NCI-H2196 treated with DMSO at 0.1 percent for 48 hours (cell line): ENCODE results near the gene MAPRE3.
"Not testable (repeated sequence)": the region's sequence is repeated elsewhere in the genome, so short reads cannot be mapped to it uniquely, and the experiment has no call there.

ENCODE experiments used
- DNase-seq: peaks from one replicate; lab custom pipeline; 2025; ENCODE audit not compliant: unreplicated experiment; lab: John Stamatoyannopoulos, UW

MAPRE3 gene

DNA sequence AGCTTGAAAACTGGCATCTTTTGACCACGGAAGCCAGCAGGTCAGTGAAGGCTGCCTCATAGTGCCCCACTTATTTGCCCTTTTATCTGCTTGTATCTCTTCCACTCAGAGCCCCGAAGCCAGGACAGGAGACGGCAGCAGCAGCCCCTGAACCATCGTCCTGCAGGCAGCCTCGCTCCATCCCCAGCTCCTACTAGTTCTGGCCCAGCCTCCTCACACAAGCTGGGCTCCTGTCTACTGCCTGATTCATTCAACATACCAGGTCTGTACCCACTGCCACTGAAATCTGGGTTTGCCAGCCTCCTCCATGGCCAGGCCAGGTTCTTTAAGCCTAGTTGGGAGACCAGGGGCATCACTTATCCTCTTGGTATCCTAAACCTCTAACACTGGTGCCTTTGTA lies 96.9 kb downstream of the MAPRE3 start:
- DNase-seq, result no peak

DNA sequence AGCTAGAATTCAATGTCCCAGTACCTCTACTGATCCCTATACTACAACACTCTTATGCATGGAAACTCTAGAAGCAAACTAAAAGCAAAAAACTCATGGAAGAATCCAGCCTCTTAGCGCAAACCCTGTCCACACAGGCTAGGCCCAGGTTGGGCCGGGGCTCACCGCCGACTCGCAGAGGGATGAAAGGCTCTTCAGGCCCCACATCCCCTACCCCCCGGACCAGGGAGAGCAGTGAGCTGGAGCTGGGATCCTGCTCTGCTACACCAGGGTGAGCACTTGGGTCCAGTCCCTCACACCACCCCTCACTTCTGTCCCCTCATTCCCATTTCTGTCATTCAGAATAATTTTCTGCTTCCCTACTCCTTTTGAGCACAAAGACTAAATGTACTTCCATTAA lies 99.0 kb downstream of the MAPRE3 start:
- DNase-seq, result no peak

DNA sequence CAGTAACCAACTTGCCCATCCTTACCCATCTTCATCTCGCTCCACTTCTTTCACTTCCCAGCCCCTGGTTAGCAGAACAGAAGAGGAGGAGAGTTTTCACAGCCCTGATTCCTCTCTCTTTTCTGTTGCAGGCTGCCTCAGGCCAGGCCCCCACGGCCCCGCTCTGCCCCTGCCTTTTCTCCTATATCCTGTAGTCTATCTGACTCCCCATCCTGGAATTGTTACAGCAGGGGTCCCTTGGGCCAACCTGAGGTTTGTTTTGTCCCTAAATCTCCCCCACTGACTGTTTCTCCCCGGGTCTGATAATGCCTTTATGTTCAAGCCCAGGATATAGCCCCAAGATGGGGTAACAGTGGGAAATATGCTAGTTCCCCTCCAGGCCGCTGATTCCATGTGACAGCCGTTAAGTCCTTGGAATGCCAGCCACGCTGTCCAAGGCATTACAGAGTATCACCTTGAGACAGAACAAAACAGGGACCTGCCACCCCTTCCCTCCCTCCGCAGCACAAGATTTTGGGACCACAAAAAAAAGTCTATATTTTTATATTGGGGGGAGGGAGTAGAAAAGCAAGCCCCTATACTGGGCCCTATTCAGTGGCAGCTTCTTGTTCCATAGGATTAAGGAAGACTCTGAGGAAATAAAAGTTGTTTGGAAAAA lies 99.7 kb downstream of the MAPRE3 start:
- no peak for DNase-seq

DNA sequence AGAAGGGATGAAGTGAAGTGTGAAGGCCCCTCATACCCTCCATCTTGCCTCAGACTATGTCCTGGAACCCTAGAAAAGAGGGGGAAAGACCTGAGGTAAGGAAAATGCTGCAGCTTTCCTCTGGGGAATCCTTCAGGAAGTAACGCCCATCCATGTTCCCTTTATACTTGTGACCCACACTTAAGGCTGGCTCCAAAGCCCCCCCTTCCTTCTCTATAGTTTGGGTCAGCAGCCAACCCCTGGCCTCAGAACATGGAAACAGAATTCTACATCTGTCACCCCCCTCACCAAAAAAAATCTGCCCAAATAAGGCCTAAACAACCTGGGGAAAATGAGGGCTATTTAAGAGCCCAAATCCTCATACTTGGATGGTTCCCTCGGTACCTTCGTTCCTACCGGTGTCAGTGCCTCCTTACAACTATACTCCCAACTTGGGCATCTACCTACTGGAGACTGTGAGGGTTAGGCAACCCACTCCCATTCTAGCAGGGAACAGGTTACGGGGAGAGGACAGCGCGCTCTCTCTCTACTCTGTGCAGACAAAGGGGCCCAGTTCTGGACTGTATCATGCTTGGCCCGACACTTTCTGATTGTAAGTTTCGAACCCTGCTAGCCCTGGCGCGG lies 100.3 kb downstream of the MAPRE3 start:
- no peak for DNase-seq

DNA sequence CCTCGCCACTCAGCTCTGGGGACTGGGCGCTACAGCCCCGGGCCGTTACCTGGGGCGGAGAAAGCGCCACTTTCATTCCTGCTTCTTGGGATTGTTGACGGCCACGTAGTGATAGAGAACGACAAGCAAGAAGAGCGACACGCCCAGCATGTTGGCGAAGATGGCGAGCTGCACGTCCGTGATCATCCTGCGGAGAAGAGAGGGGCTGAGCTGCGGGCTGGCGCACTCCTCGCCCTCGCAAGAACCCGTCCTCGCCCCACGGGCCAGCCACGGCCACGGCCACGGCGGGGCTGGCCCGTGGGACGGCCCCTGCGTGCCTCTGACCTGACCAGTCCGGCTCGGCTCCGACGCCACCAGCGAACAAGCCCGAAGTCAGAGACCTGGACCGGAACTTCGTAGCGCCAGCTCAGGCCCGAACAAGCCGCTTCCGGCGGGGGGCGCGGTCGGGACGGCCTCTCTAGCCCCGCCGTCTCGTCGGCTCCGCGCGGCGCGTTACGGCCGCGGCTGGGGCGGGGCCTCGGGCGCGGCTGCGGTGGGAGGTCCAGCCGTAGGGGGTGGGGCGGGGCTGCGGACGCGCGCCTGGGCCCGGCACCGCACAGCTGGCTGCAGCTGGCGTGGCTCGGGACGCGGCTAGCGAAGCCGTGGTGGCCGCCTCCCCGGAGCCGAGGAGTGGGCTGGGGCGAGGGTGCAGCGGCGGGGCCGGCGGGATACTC lies 101.0 kb downstream of the MAPRE3 start, which contains the start of gene OST4:
TSS of gene OST4 (minus strand) at position 378 of the 713 bp plus-strand sequence.
- peak; percentile 80 for DNase-seq

DNA sequence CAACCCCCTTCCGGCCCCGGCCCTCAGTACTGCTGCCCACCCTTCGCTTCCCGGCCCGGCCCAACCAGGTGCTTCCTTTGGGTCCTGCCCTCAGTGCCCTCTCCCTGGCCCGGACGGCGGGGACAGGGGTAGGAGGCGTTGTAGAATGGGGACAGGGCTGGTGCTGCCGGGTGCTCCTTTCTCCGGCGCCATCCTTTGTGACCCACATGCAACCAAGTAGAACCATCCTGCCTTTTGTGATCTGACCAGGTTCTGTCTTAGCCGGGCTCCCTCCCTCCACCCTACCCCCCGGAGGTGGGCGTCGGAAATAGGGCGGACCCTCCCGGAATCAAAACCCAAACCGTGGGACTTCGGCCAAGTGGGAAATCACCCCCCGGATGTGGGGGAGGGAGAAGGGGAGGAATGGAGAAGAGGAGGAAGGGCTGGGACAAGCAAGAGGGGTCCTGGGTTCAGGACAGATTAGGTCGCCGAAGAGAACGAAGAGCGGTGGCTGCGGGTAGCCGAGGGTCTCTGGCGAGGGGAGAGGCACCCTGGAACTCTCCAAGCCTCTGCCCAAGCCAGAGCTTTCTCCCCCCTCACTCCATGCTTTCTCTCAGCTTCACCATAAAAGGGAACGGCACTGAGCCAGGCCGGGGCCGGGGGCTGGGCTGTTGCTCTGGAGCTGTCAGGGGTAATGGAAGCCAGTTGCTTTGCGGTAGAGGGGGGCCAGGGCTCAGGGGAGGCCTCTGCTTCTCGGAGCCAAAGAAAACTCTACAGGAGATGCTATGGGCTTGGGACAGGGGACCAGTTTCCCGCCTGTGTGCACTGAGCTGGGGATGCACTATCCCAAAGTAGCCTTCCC lies 101.8 kb downstream of the MAPRE3 start:
- no peak for DNase-seq

DNA sequence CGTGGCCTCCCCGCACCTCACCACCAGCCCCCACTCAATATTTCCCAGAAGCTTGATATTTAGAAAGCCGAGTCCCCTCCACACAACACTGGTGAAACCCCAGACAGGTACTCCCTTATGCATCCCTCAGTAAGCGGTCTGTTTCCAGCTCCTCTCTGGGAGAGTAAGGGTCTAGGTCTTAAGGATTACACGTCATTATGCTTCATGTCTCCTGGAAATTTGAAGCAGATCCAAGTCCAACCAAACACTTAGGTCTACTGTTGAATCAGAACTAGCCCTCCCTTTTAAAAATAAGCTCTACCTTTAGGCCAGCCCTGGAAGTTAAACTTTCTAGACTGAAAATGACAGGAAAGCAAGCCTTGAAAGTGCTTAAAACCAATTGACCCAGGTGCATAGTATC lies 102.5 kb downstream of the MAPRE3 start:
- DNase-seq, result no peak

DNA sequence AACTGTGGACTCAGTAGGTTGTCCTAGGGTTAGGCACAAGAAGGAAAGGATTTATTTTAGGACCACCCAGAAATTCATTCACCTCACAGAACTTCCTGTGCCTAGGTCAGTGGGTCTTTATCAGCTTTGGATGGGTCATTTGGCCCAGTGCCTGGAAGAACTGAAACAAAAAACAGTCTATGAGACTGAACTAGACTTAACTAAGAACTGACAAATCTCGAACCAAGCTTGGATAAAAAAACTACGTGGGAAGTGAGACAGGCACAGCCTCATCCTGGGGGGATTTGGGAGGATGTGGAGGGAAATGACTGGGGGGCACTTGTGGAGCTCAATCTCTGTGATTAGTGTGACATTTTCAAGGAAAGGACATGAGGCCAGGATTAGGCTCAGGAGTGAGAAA lies 103.3 kb downstream of the MAPRE3 start:
- no peak for DNase-seq

DNA sequence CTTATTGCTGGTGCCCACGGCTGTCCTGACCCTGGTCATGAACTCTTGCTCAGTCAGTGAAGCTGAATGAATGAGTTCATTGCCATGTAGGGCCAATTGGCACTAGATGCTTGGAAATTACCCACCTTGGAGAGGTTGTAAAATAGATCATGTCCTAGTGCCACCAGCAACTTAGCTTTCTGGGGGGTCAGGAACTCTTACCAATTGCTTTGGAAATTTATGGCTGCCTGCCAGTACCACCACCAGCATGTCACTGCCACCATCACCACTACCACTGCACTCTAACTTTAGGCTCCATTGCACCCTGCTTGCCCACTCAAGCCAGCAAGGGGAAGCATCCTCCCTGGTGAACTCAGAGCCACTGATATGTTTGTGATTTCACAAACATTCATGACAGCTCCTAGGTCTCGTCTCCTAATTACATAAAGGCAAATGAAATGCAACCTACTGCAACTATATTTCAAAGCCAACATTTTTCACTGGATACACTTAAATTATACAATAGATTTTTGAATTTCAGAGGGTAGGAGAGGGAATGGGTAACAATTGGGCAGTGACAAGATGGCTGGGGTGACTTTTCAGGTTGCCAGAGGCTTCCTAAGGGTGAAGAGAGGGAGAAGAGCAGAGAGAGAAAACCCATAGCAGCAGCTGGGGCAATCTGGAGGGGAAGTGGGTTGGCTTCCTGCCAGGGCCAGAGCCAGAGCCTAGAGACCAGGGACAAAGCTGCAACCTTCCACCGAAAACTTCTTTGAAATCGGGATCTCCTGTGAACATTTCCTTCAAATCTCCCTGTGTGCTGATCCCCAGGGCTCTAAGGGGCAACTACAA lies 104.5 kb downstream of the MAPRE3 start:
- DNase-seq, result peak; percentile 8

DNA sequence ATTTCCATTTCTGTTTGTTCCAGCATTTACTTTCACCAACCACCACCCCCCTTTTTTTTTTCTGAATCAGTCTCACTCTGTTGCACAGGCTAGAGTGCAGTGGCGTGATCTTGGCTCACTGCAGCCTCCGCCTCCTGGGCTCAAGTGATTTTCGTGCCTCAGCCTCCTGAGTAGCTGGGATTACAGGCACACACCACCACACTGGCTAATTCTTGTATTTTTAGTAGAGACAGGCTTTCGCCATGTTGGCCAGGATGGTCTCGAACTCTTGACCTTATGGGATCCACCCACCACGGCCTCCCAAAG lies 105.1 kb downstream of the MAPRE3 start:
- DNase-seq, result not testable (repeated sequence)

DNA sequence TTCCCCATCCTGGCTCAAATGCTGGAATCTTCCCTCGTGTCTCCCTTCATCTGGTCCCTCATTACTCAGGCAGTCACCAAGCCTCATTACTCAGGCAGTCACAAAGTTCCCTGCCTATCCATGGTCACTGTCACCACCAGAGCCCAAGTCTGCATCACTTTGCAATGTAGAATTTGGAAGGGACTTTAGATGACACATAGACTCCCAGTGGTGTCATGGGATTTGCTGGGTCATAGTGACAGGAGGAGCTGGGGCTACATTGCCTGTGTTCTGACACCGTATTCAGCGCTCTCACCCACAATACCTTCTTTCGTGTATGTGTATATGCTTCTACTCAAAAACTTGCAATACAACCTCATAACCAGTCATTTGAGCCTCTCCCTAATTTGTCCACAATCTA lies 105.9 kb downstream of the MAPRE3 start:
- no peak for DNase-seq
